Measurements from ENCODE around the gene RALY. TPM values are rescaled to one million over a fixed set of nuclear protein-coding genes. Genes with fewer than 3 reads are reported as not detected.

Gene RALY
- total and polyA plus RNA-seq, 11 donors = 99.2 to 210 (median 106) TPM

DNA sequence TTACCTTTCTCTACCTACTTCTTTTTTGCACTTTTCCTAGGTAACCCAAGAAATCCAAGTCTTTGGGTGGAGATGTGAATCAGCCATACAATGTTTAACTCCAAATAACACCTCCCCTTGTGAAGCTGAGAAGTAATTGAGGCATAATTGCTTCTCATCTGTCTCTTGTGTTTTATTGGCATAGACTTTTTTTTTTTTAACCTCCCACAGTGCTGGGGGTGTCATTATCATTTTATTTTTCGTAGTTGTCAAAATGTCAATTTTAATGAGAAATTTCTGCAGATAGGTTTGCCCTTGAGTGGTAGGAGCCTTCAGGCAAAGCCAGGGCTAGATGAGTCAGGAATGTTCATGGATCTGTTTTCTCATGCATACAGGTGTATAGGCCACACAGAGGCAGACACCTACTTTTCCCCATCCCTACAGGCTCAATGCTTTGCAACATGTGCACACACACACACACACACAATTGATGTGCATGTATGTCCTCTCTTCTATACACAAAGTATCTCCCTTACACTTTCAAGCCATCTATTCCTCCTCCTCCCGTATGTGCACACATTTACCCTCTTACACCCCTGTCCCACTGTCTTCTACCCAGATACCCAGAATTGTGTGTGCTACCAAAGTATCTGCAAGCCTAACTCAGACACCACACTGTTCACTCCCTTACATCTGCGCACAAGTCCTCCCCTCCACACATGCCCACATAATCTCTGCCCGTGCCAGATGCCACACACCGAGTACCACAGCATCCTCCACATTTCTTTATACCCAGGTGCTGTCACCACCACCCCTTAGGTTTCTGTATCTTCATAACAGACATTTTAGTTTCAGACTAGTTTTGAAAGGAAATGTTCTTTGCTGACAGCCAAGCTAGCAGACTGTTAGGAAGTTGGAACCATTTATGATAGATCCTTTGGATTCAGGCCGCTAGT lies 22.0 kb downstream of the RALY start:
- Histone ChIP-seq H3K4me3 (no peak overlapping the region), H3K36me3 (no peaks in the 10 kb centered on the region), H3K27ac (no peak overlapping the region), H3K27me3 (no peaks in the 10 kb centered on the region), H3K4me1 (peaks cover 3 to 89% (median 70%) of the 10 kb centered on the region in 12 donors), H3K9me3 (no peaks in the 10 kb centered on the region)
- TF ChIP-seq POLR2A (IDR thresholded peaks at IDR 0.05) = no peak
- no peak for TF ChIP-seq CTCF (IDR thresholded peaks at IDR 0.05)
- ATAC-seq = no peak
- DNase-seq = no peak
- intact Hi-C loops (cut with DNase I) = no loop called here
- 73 to 80% (median 74%) methylated on average over 6 of the region's 6 CpGs for WGBS, 4 donors

GRCh38 chr20:34016736-34017135 lies 23.0 kb downstream of the RALY start:
- DNase-seq (no peak), ATAC-seq (no peak)
- H3K4me3 ChIP-seq = no peak overlapping the region
- intact Hi-C loops (cut with DNase I) = no loop called here
- peaks cover 3 to 79% (median 63%) of the 10 kb centered on the region in 12 donors for H3K4me1 ChIP-seq
- TF ChIP-seq POLR2A (IDR thresholded peaks at IDR 0.05) = no peak
- no peak for TF ChIP-seq CTCF (IDR thresholded peaks at IDR 0.05)
- peaks cover 0 to 3% (median 0%) of the 10 kb centered on the region in 12 donors for H3K9me3 ChIP-seq
- H3K27me3 ChIP-seq = no peaks in the 10 kb centered on the region
- no peak overlapping the region for H3K27ac ChIP-seq
- no peaks in the 10 kb centered on the region for H3K36me3 ChIP-seq
- WGBS, 4 donors = 68 to 74% (median 71%) methylated on average over 5 of the region's 5 CpGs

GRCh38 chr20:34017610-34018009 lies 23.9 kb downstream of the RALY start:
- WGBS, 4 donors = 90 to 98% (median 94%) methylated on average over 1 of the region's 1 CpG
- Histone ChIP-seq H3K4me3 (no peak overlapping the region), H3K9me3 (peaks cover 0 to 3% (median 0%) of the 10 kb centered on the region in 12 donors), H3K27ac (no peak overlapping the region), H3K36me3 (no peaks in the 10 kb centered on the region), H3K4me1 (peaks cover 3 to 77% (median 60%) of the 10 kb centered on the region in 12 donors), H3K27me3 (no peaks in the 10 kb centered on the region)
- no peak for TF ChIP-seq CTCF (IDR thresholded peaks at IDR 0.05)
- TF ChIP-seq POLR2A (IDR thresholded peaks at IDR 0.05) = no peak
- intact Hi-C loops (cut with DNase I) = no loop called here
- DNase-seq (no peak), ATAC-seq (no peak)

DNA sequence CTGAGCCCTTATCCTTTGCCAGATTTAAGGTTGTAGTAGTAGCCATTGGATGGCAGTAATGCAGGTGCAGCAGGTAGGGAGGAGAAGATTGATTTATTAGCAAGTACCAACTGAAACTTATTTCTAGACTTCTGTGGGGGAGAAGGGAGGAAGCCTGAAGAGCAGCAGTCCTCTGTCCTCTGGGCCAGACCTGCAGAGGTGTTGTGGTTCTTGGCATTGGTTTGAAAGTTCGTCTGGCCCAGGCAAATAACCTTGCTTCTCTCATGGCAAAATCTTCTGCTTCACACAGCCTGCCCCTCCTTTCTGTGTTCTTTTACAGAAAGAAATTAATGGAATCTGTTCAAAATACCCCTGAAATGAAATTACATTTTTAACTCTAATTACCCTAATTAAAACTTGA lies 24.5 kb downstream of the RALY start:
- ATAC-seq (no peak), DNase-seq (no peak)
- Histone ChIP-seq H3K4me1 (peaks cover 3 to 77% (median 62%) of the 10 kb centered on the region in 12 donors), H3K27me3 (no peaks in the 10 kb centered on the region), H3K36me3 (no peaks in the 10 kb centered on the region), H3K27ac (no peak overlapping the region), H3K4me3 (no peak overlapping the region), H3K9me3 (peaks cover 0 to 3% (median 0%) of the 10 kb centered on the region in 12 donors)
- TF ChIP-seq POLR2A (IDR thresholded peaks at IDR 0.05) = no peak
- no peak for TF ChIP-seq CTCF (IDR thresholded peaks at IDR 0.05)
- 38 to 67% (median 54%) methylated on average over 1 of the region's 1 CpG for WGBS, 4 donors
- intact Hi-C loops (cut with DNase I) = no loop called here

Measured in heart left ventricle (tissue), 16 donors.